ENCODE data around the gene PSMA7. TPM values are rescaled to one million over a fixed set of nuclear protein-coding genes. Genes with fewer than 3 reads are reported as not detected.

PSMA7 gene
- total and polyA plus RNA-seq, 2 donors (not counting 1 experiment from before 2014, with no cell fraction given), result 140 to 252 TPM

DNA sequence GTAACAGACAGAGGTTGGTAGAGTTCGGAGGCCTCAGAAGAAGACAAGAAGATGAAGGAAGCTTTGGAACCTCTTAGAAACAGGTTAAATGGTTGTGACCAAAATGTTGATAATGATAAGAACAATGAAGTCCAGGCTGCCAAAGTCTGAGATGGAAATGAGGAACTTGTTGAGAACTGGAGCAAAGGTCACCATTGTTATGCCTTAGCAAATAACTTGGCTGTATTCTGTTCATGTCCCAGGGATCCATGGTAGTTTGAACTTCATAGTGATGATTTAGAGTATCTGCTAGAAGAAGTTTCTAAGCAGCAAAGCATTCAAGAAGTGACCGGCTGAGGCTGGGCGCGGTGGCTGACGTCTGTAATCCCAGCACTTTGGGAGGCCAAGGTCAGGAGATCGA, 32.0 kb downstream of the PSMA7 start:
- no peak overlapping the region for H3K27ac ChIP-seq (ENCODE audit: low read length in 2 of 2)
- Mint-ChIP-seq H3K27ac (no peak overlapping the region), H3K27me3 (no peaks in the 10 kb centered on the region), H3K4me3 (no peak overlapping the region), H3K9me3 (ENCODE audit: insufficient read depth) (peaks cover 11% of the 10 kb centered on the region), H3K4me1 (no peaks in the 10 kb centered on the region)
- H3K9ac ChIP-seq (ENCODE audit: low read length), result no peak overlapping the region
- H3K36me3 ChIP-seq (replicated peaks in 1 of 2; ENCODE audit: control extremely low read depth in 1 of 2, control insufficient read depth in 1 of 2, extremely low read depth in 1 of 2, insufficient read depth in 2 of 2, low read length in 1 of 2), result no peaks in the 10 kb centered on the region
- H3K9me3 ChIP-seq (ENCODE audit: control extremely low read depth in 1 of 3, control insufficient read depth in 2 of 3, insufficient read depth in 1 of 3, low read length in 2 of 3), result peaks cover 0 to 95% (median 61%) of the 10 kb centered on the region in 3 donors
- 94% methylated on average over 6 of the region's 6 CpGs for WGBS (ENCODE audit: insufficient coverage)
- ATAC-seq (ENCODE audit: low read depth) (no peak), DNase-seq (no peak)
- peaks cover 0 to 23% (median 0%) of the 10 kb centered on the region in 4 experiments for H3K27me3 ChIP-seq (replicated peaks in 1 of 4; ENCODE audit: control extremely low read depth in 1 of 4, control insufficient read depth in 3 of 4, insufficient read depth in 4 of 4, low read length in 3 of 4)
- ChIA-PET POLR2A (no interaction called here), CTCF (no interaction called here)
- no peak for TF ChIP-seq EZH2 (IDR thresholded peaks at IDR 0.05; ENCODE audit: borderline replicate concordance, insufficient read depth, low read depth, low read length, poor library complexity, severe bottlenecking)
- TF ChIP-seq, protein P1, sequence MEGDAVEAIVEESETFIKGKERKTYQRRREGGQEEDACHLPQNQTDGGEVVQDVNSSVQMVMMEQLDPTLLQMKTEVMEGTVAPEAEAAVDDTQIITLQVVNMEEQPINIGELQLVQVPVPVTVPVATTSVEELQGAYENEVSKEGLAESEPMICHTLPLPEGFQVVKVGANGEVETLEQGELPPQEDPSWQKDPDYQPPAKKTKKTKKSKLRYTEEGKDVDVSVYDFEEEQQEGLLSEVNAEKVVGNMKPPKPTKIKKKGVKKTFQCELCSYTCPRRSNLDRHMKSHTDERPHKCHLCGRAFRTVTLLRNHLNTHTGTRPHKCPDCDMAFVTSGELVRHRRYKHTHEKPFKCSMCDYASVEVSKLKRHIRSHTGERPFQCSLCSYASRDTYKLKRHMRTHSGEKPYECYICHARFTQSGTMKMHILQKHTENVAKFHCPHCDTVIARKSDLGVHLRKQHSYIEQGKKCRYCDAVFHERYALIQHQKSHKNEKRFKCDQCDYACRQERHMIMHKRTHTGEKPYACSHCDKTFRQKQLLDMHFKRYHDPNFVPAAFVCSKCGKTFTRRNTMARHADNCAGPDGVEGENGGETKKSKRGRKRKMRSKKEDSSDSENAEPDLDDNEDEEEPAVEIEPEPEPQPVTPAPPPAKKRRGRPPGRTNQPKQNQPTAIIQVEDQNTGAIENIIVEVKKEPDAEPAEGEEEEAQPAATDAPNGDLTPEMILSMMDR (IDR thresholded peaks at IDR 0.05), result no peak
- no peaks in the 10 kb centered on the region for H3K4me1 ChIP-seq (ENCODE audit: control insufficient read depth in 2 of 2, insufficient read depth in 2 of 2, low read length in 2 of 2)
- H2AFZ ChIP-seq (ENCODE audit: insufficient read depth, low read depth, low read length, poor library complexity, severe bottlenecking), result no peak overlapping the region
- intact Hi-C loops (cut with micrococcal nuclease), result no loop called here
- H3K4me3 ChIP-seq (ENCODE audit: control extremely low read depth in 1 of 5, extremely low read depth in 1 of 5, insufficient read depth in 1 of 5, low read depth in 2 of 5, low read length in 4 of 5), result no peak overlapping the region
- no peaks in the 10 kb centered on the region for H3K79me2 ChIP-seq (ENCODE audit: control insufficient read depth, insufficient read depth, low read length)
- H3K4me2 ChIP-seq (replicated peaks; ENCODE audit: low read depth, low read length, poor library complexity, severe bottlenecking), result no peak overlapping the region
- no peaks in the 10 kb centered on the region for H4K20me1 ChIP-seq (ENCODE audit: control insufficient read depth, insufficient read depth, low read length, poor library complexity, severe bottlenecking)

DNA sequence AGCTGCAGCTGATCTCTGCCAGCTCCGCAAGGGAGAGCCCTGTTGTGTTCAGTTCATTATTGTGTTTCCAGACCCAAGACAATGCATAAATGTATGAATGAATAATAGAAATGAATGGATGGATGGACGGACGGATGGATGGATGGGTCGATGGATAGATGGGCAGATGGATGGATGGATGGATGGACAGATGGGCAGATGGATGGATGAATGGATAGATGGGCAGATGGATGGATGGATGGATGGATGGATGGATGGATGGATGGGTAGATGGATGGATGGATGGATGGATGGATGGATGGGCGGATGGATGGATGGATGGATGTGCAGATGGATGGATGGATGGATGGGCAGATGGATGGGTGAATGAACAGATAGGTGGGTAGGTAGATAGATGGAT, 37.6 kb downstream of the PSMA7 start:
- H3K27me3 Mint-ChIP-seq, result peaks cover 9% of the 10 kb centered on the region
- DNase-seq, result no peak
- POLR2A ChIA-PET, result no interaction called here
- H3K4me3 Mint-ChIP-seq, result no peak overlapping the region
- TF ChIP-seq EZH2 (IDR thresholded peaks at IDR 0.05; ENCODE audit: borderline replicate concordance, insufficient read depth, low read depth, low read length, poor library complexity, severe bottlenecking), result no peak
- TF ChIP-seq, protein P1 (IDR thresholded peaks at IDR 0.05), result no peak
- no peaks in the 10 kb centered on the region for H3K79me2 ChIP-seq (ENCODE audit: control insufficient read depth, insufficient read depth, low read length)
- peaks cover 0 to 16% (median 3%) of the 10 kb centered on the region in 4 experiments for H3K27me3 ChIP-seq (replicated peaks in 1 of 4; ENCODE audit: control extremely low read depth in 1 of 4, control insufficient read depth in 3 of 4, insufficient read depth in 4 of 4, low read length in 3 of 4)
- H3K4me1 ChIP-seq (ENCODE audit: control insufficient read depth in 2 of 2, insufficient read depth in 2 of 2, low read length in 2 of 2), result no peaks in the 10 kb centered on the region
- peaks cover 17% of the 10 kb centered on the region for H3K9me3 Mint-ChIP-seq (ENCODE audit: insufficient read depth)
- H2AFZ ChIP-seq (ENCODE audit: insufficient read depth, low read depth, low read length, poor library complexity, severe bottlenecking), result no peak overlapping the region
- H3K9me3 ChIP-seq (ENCODE audit: control extremely low read depth in 1 of 3, control insufficient read depth in 2 of 3, insufficient read depth in 1 of 3, low read length in 2 of 3), result peaks cover 0 to 91% (median 50%) of the 10 kb centered on the region in 3 donors
- no peak overlapping the region for H3K4me3 ChIP-seq (ENCODE audit: control extremely low read depth in 1 of 5, extremely low read depth in 1 of 5, insufficient read depth in 1 of 5, low read depth in 2 of 5, low read length in 4 of 5)
- no peak overlapping the region for H3K4me2 ChIP-seq (replicated peaks; ENCODE audit: low read depth, low read length, poor library complexity, severe bottlenecking)
- H3K9ac ChIP-seq (ENCODE audit: low read length), result no peak overlapping the region
- H4K20me1 ChIP-seq (ENCODE audit: control insufficient read depth, insufficient read depth, low read length, poor library complexity, severe bottlenecking), result no peaks in the 10 kb centered on the region
- intact Hi-C loops (cut with micrococcal nuclease), result no loop called here
- H3K36me3 ChIP-seq (replicated peaks in 1 of 2; ENCODE audit: control extremely low read depth in 1 of 2, control insufficient read depth in 1 of 2, extremely low read depth in 1 of 2, insufficient read depth in 2 of 2, low read length in 1 of 2), result no peaks in the 10 kb centered on the region
- CTCF ChIA-PET, result no interaction called here
- H3K4me1 Mint-ChIP-seq, result no peaks in the 10 kb centered on the region
- ATAC-seq (ENCODE audit: low read depth), result no peak
- H3K27ac ChIP-seq (ENCODE audit: low read length in 2 of 2), result no peak overlapping the region
- no peak overlapping the region for H3K27ac Mint-ChIP-seq
- 89% methylated on average over 4 of the region's 5 CpGs for WGBS (ENCODE audit: insufficient coverage)
